GM23338 (cell line): ENCODE data around the gene KPTN. TPM values are rescaled to one million over a fixed set of nuclear protein-coding genes. Genes with fewer than 3 reads are reported as not detected.

ENCODE experiments used
- ATAC-seq: fragments of 200-7000 bp; cut with Tn5 transposase; 3 replicates; pipeline ENCODE4 v1.9.1; 2020
- DNase-seq: peaks from one replicate; pipeline ENCODE4 v3.0.0-alpha.2; 2015; ENCODE audit warnings: low spot score
- H2AFZ ChIP-seq: fragments of 200-600 bp; sonication (generic); 2 replicates; pipeline ENCODE4 v1.8.0; 2016; ENCODE audit warnings: antibody characterized with exemption, mild to moderate bottlenecking, moderate library complexity
- H3F3A ChIP-seq: fragments of 200-600 bp; sonication (generic); replicated peaks from 2 replicates; pipeline ENCODE4 v1.8.0; 2017; ENCODE audit warnings: antibody characterized with exemption, mixed run types, low read depth
- H3K27ac ChIP-seq: fragments of 200-600 bp; sonication (generic); 2 replicates; pipeline ENCODE4 v1.6.1; 2016; ENCODE audit warnings: low read depth
- H3K27me3 ChIP-seq: fragments of 200-600 bp; sonication (generic); 2 replicates; pipeline ENCODE4 v1.8.0; 2016; ENCODE audit warnings: mild to moderate bottlenecking, mixed run types, moderate library complexity; ENCODE audit not compliant: insufficient read depth
- H3K36me3 ChIP-seq: fragments of 200-600 bp; sonication (generic); 2 replicates; pipeline ENCODE4 v1.8.0; 2016; ENCODE audit warnings: mild to moderate bottlenecking; ENCODE audit not compliant: insufficient read depth
- H3K4me1 ChIP-seq: fragments of 200-600 bp; sonication (generic); 2 replicates; pipeline ENCODE4 v1.8.0; 2016; ENCODE audit warnings: mild to moderate bottlenecking, moderate library complexity; ENCODE audit not compliant: insufficient read depth
- H3K4me2 ChIP-seq: fragments of 200-600 bp; sonication (generic); 2 replicates; pipeline ENCODE4 v1.7.1; 2017; ENCODE audit warnings: mixed run types
- H3K4me3 ChIP-seq: fragments of 200-600 bp; sonication (generic); 2 replicates; pipeline ENCODE4 v1.6.1; 2016; ENCODE audit warnings: mixed run types
- H3K79me2 ChIP-seq: fragments of 200-600 bp; sonication (generic); replicated peaks from 2 replicates; pipeline ENCODE4 v1.8.0; 2017; ENCODE audit warnings: mild to moderate bottlenecking; ENCODE audit not compliant: insufficient read depth
- H3K9me2 ChIP-seq: fragments of 200-600 bp; sonication (generic); 2 replicates; pipeline ENCODE4 v1.8.0; 2017; ENCODE audit not compliant: insufficient read depth
- H4K20me1 ChIP-seq: fragments of 200-600 bp; sonication (generic); replicated peaks from 2 replicates; pipeline ENCODE4 v1.8.0; 2017; ENCODE audit warnings: mild to moderate bottlenecking; ENCODE audit not compliant: insufficient read depth
- H3K27ac Mint-ChIP-seq: 2 replicates; pipeline ENCODE4 v1.8.0; 2020; ENCODE audit warnings: inconsistent platforms, mild to moderate bottlenecking, moderate library complexity, mixed read lengths
- H3K27me3 Mint-ChIP-seq: 3 replicates; pipeline ENCODE4 v1.8.0; 2022; ENCODE audit warnings: low read depth, mild to moderate bottlenecking, moderate library complexity, mixed read lengths, inconsistent platforms; ENCODE audit not compliant: insufficient read depth, poor library complexity
- H3K36me3 Mint-ChIP-seq: 3 replicates; pipeline ENCODE4 v1.8.0; 2021; ENCODE audit warnings: low read depth, mild to moderate bottlenecking, inconsistent platforms, moderate library complexity, mixed read lengths
- H3K4me1 Mint-ChIP-seq: 3 replicates; pipeline ENCODE4 v1.8.0; 2020; ENCODE audit warnings: mild to moderate bottlenecking, inconsistent platforms, mixed read lengths
- H3K4me3 Mint-ChIP-seq: 3 replicates; pipeline ENCODE4 v1.8.0; 2021; ENCODE audit warnings: moderate library complexity, mild to moderate bottlenecking, inconsistent platforms, mixed read lengths
- H3K9me3 Mint-ChIP-seq: 3 replicates; pipeline ENCODE4 v1.8.0; 2020; ENCODE audit warnings: moderate library complexity, mild to moderate bottlenecking, inconsistent platforms, mixed read lengths
- CREB1 ChIP-seq: fragments of 250-450 bp; sonication (Bioruptor Pico); IDR thresholded peaks from 2 replicates; pipeline ENCODE4 v1.5.0; 2020; ENCODE audit warnings: low read depth, mild to moderate bottlenecking, moderate library complexity
- CTCF ChIP-seq, 2 experiments: fragments of 200-600 bp in 1 of 2; sonication (generic) in 1 of 2; conservative IDR thresholded peaks; 2 replicates each; pipeline versions ENCODE4 v1.5.1 to v1.6.1; 2016 to 2017; ENCODE audit warnings: antibody characterized with exemption in 2 of 2, low read depth in 2 of 2, mild to moderate bottlenecking in 2 of 2, moderate library complexity in 1 of 2
- EZH2phosphoT487 ChIP-seq: fragments of 200-600 bp; sonication (generic); IDR thresholded peaks from one replicate; pipeline ENCODE4 v1.8.1; 2018; ENCODE audit warnings: antibody characterized with exemption; ENCODE audit not compliant: unreplicated experiment
- JUNB ChIP-seq: IDR thresholded peaks from one replicate; pipeline ENCODE4 v1.6.1; 2016; ENCODE audit warnings: antibody characterized with exemption; ENCODE audit not compliant: unreplicated experiment
- POLR2AphosphoS5 ChIP-seq: IDR thresholded peaks from 2 replicates; pipeline ENCODE4 v1.6.1; 2016; ENCODE audit warnings: antibody characterized with exemption, low read depth
- REST ChIP-seq: IDR thresholded peaks from one replicate; pipeline ENCODE4 v1.6.1; 2018; ENCODE audit warnings: antibody characterized with exemption; ENCODE audit not compliant: unreplicated experiment
- polyA plus RNA-seq: library from polyadenylated mRNA; unstranded; fragments of >200 nt; fragmentation: Nextera tagmentation; extraction: Ambion mirVana; gene quantifications from 2 replicates; pipeline ENCODE4 v1.2.1, GENCODE V29; 2016
- total RNA-seq: library from RNA; depleted of rRNA; stranded (reverse); fragments of >200 nt; shearing (Covaris generic); gene quantifications from 2 replicates; pipeline ENCODE4 v1.2.3, GENCODE V29; 2014

Gene KPTN
- total and polyA plus RNA-seq, 2 experiments from 2014 or later, result 19.8 to 26.2 TPM

- TF ChIP-seq POLR2AphosphoS5 (no peak), EZH2phosphoT487 (no peak)
- Histone ChIP-seq H2AFZ (peak overlapping the region; percentile 85; the same call in 1 of the 2 replicates), H3K9me2 (no peaks in the 10 kb centered on the region), H3K27ac (no peak overlapping the region), H3K27me3 (peaks cover 23% of the 10 kb centered on the region), H3K4me3 (peak overlapping the region; percentile 67), H3K4me1 (peaks cover 23% of the 10 kb centered on the region), H3K79me2 (no peaks in the 10 kb centered on the region), H3K36me3 (no peaks in the 10 kb centered on the region), H4K20me1 (peaks cover 6% of the 10 kb centered on the region), H3F3A (peaks cover 28% of the 10 kb centered on the region; the same call in 1 of the 2 replicates), H3K4me2 (peak overlapping the region; percentile 85)
- H3K27me3 Mint-ChIP-seq, result peaks cover 33% of the 10 kb centered on the region
- H3K9me3 Mint-ChIP-seq, result no peaks in the 10 kb centered on the region; the same call in 2 of the 3 replicates
- DNase-seq (no peak), ATAC-seq (no peak)
- H3K4me3 Mint-ChIP-seq, result peak overlapping the region; percentile 81
- H3K36me3 Mint-ChIP-seq, result no peaks in the 10 kb centered on the region; the same call in 2 of the 3 replicates
- H3K27ac Mint-ChIP-seq, result no peak overlapping the region
- H3K4me1 Mint-ChIP-seq, result peaks cover 35% of the 10 kb centered on the region
Measured at GRCh38 chr19:47448360-47448727, 35.7 kb downstream of the KPTN start.

- H3K4me3 Mint-ChIP-seq, result peak overlapping the region; percentile 81
Measured at GRCh38 chr19:47447470-47448359, 36.3 kb downstream of the KPTN start.

GRCh38 chr19:47446534-47447469 is 37.2 kb downstream of the KPTN start:
- peak overlapping the region; percentile 94 for H3K27ac Mint-ChIP-seq
- ATAC-seq (peak; percentile 63), DNase-seq (peak; percentile 97)
- H3K4me3 ChIP-seq, result peak overlapping the region; percentile 67
- peaks cover 36% of the 10 kb centered on the region for H3K27me3 Mint-ChIP-seq
- peaks cover 35% of the 10 kb centered on the region for H3K4me1 Mint-ChIP-seq
- TF ChIP-seq CTCF (conservative IDR thresholded peaks at IDR 0.05; ENCODE audit: low read depth in 2 of 2) (no peak), CREB1 (CRISPR knock-in tag) (no peak), POLR2AphosphoS5 (no peak; the same call in 1 of the 2 replicates), REST (peak; percentile 14)
- no peaks in the 10 kb centered on the region; the same call in 2 of the 3 replicates for H3K9me3 Mint-ChIP-seq
- H3K27me3 ChIP-seq, result peaks cover 23% of the 10 kb centered on the region
- H3K36me3 Mint-ChIP-seq, result no peaks in the 10 kb centered on the region; the same call in 2 of the 3 replicates
- peaks cover 28% of the 10 kb centered on the region; the same call in 1 of the 2 replicates for H3F3A ChIP-seq
- H3K4me2 ChIP-seq, result peak overlapping the region; percentile 85
- no peaks in the 10 kb centered on the region for H3K79me2 ChIP-seq
- H3K27ac ChIP-seq, result peak overlapping the region; percentile 88
- peaks cover 23% of the 10 kb centered on the region for H3K4me1 ChIP-seq
- no peaks in the 10 kb centered on the region for H3K9me2 ChIP-seq
- H3K4me3 Mint-ChIP-seq, result peak overlapping the region; percentile 81
- peaks cover 6% of the 10 kb centered on the region for H4K20me1 ChIP-seq
- no peaks in the 10 kb centered on the region for H3K36me3 ChIP-seq
- H2AFZ ChIP-seq, result peak overlapping the region; percentile 58; the same call in 1 of the 2 replicates

More at GRCh38 chr19:47447470-47448359, 36.3 kb downstream of the KPTN start:
- peaks cover 6% of the 10 kb centered on the region for H4K20me1 ChIP-seq
- H3K4me1 ChIP-seq, result peaks cover 23% of the 10 kb centered on the region
- H3K36me3 Mint-ChIP-seq, result no peaks in the 10 kb centered on the region; the same call in 2 of the 3 replicates
- peaks cover 28% of the 10 kb centered on the region; the same call in 1 of the 2 replicates for H3F3A ChIP-seq
- H3K27ac Mint-ChIP-seq, result peak overlapping the region; percentile 94
- H3K36me3 ChIP-seq, result no peaks in the 10 kb centered on the region
- peak overlapping the region; percentile 85 for H3K4me2 ChIP-seq
- peak; percentile 77 for ATAC-seq
- peak overlapping the region; percentile 67 for H3K4me3 ChIP-seq
- peak; percentile 99 for DNase-seq
- H3K27me3 Mint-ChIP-seq, result peaks cover 33% of the 10 kb centered on the region
- no peaks in the 10 kb centered on the region for H3K9me2 ChIP-seq
- peak overlapping the region; percentile 85 for H2AFZ ChIP-seq
- H3K27me3 ChIP-seq, result peaks cover 23% of the 10 kb centered on the region
- H3K79me2 ChIP-seq, result no peaks in the 10 kb centered on the region
- no peaks in the 10 kb centered on the region; the same call in 2 of the 3 replicates for H3K9me3 Mint-ChIP-seq
- peak overlapping the region; percentile 88 for H3K27ac ChIP-seq
- peaks cover 35% of the 10 kb centered on the region for H3K4me1 Mint-ChIP-seq
- no peak for TF ChIP-seq JUNB
- TF ChIP-seq POLR2AphosphoS5, result peak; percentile 86
